Measurements from ENCODE around the gene MSMO1. TPM values are rescaled to one million over a fixed set of nuclear protein-coding genes. Genes with fewer than 3 reads are reported as not detected.
"Not testable (repeated sequence)": the region's sequence is repeated elsewhere in the genome, so short reads cannot be mapped to it uniquely, and the experiment has no call there.

Gene MSMO1
- total and polyA plus RNA-seq, 3 donors from 2014 or later, result 60.9 to 85.0 (median 77.5) TPM

- WGBS, 2 donors, result 63 to 80% methylated on average over 1 of the region's 1 CpG
- no peaks in the 10 kb centered on the region for H3K36me3 ChIP-seq (ENCODE audit: low read depth, missing control alignments)
- no peak overlapping the region for H3K27ac ChIP-seq
- no peaks in the 10 kb centered on the region for H3K27me3 ChIP-seq
- H3K9me3 ChIP-seq, result no peaks in the 10 kb centered on the region
- intact Hi-C loops (cut with DNase I; ENCODE audit: low total_unique reads), result no loop called here
- H3K4me1 ChIP-seq, result peaks cover 12% of the 10 kb centered on the region
- H3K4me3 ChIP-seq, result no peak overlapping the region
- no peak for DNase-seq
- TF ChIP-seq POLR2A (IDR thresholded peaks at IDR 0.05), result no peak
- TF ChIP-seq CTCF (IDR thresholded peaks at IDR 0.05), result no peak
Observed at GRCh38 chr4:165331359-165331758, 3.9 kb downstream of the MSMO1 start.

- H3K9me3 ChIP-seq, result no peaks in the 10 kb centered on the region
- no peaks in the 10 kb centered on the region for H3K36me3 ChIP-seq (ENCODE audit: low read depth, missing control alignments)
- H3K27ac ChIP-seq, result no peak overlapping the region
- H3K4me1 ChIP-seq, result peaks cover 12% of the 10 kb centered on the region
- H3K27me3 ChIP-seq, result no peaks in the 10 kb centered on the region
- no peak overlapping the region for H3K4me3 ChIP-seq
- intact Hi-C loops (cut with DNase I; ENCODE audit: low total_unique reads), result no loop called here
- no peak for DNase-seq
- WGBS, 2 donors, result 74 to 87% methylated on average over 10 of the region's 10 CpGs
- no peak for TF ChIP-seq CTCF (IDR thresholded peaks at IDR 0.05)
- no peak for TF ChIP-seq POLR2A (IDR thresholded peaks at IDR 0.05)
Observed at GRCh38 chr4:165331823-165332222, 4.4 kb downstream of the MSMO1 start.

GRCh38 chr4:165332502-165332901 is 5.0 kb downstream of the MSMO1 start:
- no peak for DNase-seq
- 29 to 45% methylated on average over 1 of the region's 1 CpG for WGBS, 2 donors
- Histone ChIP-seq H3K9me3 (no peaks in the 10 kb centered on the region), H3K27me3 (no peaks in the 10 kb centered on the region), H3K27ac (no peak overlapping the region), H3K4me1 (peaks cover 12% of the 10 kb centered on the region), H3K36me3 (ENCODE audit: low read depth, missing control alignments) (no peaks in the 10 kb centered on the region), H3K4me3 (no peak overlapping the region)
- TF ChIP-seq POLR2A (IDR thresholded peaks at IDR 0.05) (no peak), CTCF (IDR thresholded peaks at IDR 0.05) (no peak)
- intact Hi-C loops (cut with DNase I; ENCODE audit: low total_unique reads), result no loop called here

- no peak for TF ChIP-seq CTCF (IDR thresholded peaks at IDR 0.05)
- TF ChIP-seq POLR2A (IDR thresholded peaks at IDR 0.05), result no peak
- intact Hi-C loops (cut with DNase I; ENCODE audit: low total_unique reads), result no loop called here
- WGBS, 2 donors, result 53 to 58% methylated on average over 3 of the region's 3 CpGs
Observed at GRCh38 chr4:165335163-165335703, 7.8 kb downstream of the MSMO1 start.

GRCh38 chr4:165336743-165337142 is 9.3 kb downstream of the MSMO1 start:
- Histone ChIP-seq H3K27me3 (no peaks in the 10 kb centered on the region), H3K4me1 (no peaks in the 10 kb centered on the region), H3K9me3 (no peaks in the 10 kb centered on the region), H3K27ac (no peak overlapping the region), H3K4me3 (no peak overlapping the region), H3K36me3 (ENCODE audit: low read depth, missing control alignments) (no peaks in the 10 kb centered on the region)
- no peak for DNase-seq
- intact Hi-C loops (cut with DNase I; ENCODE audit: low total_unique reads), result no loop called here
- TF ChIP-seq CTCF (IDR thresholded peaks at IDR 0.05), result no peak
- TF ChIP-seq POLR2A (IDR thresholded peaks at IDR 0.05), result no peak
- WGBS, 2 donors, result 82 to 83% methylated on average over 6 of the region's 6 CpGs

More at GRCh38 chr4:165335163-165335703, 7.8 kb downstream of the MSMO1 start:
- H3K4me1 ChIP-seq, result no peaks in the 10 kb centered on the region
- H3K9me3 ChIP-seq, result no peaks in the 10 kb centered on the region
- no peak for DNase-seq
- no peaks in the 10 kb centered on the region for H3K27me3 ChIP-seq
- H3K4me3 ChIP-seq, result no peak overlapping the region
- H3K27ac ChIP-seq, result no peak overlapping the region
- no peaks in the 10 kb centered on the region for H3K36me3 ChIP-seq (ENCODE audit: low read depth, missing control alignments)

GRCh38 chr4:165342340-165342739 is 14.9 kb downstream of the MSMO1 start:
- H3K27me3 ChIP-seq; H3K27ac ChIP-seq; H3K4me3 ChIP-seq; H3K4me1 ChIP-seq; H3K9me3 ChIP-seq; H3K36me3 ChIP-seq (ENCODE audit: low read depth, missing control alignments); DNase-seq; intact Hi-C loops (cut with DNase I; ENCODE audit: low total_unique reads): not testable (repeated sequence)
- WGBS, 2 donors, result 94 to 96% methylated on average over 5 of the region's 5 CpGs
